HepG2 (cell line): ENCODE data around the gene PEX5L. TPM values are rescaled to one million over a fixed set of nuclear protein-coding genes. Genes with fewer than 3 reads are reported as not detected.

Experiments
- ATAC-seq: fragments of 200-7000 bp; cut with Tn5 transposase; 3 replicates; pipeline ENCODE4 v1.9.1; 2020; ENCODE audit warnings: mild to moderate bottlenecking, moderate library complexity
- BruUV-seq: library from RNA; stranded (reverse); fragments of 400-500 nt; replicated peaks from 2 replicates; lab custom pipeline; 2021; lab: Mats Ljungman, UMichigan
- CTCF ChIA-PET: fragments of 300-600 bp; formaldehyde crosslinking; extraction: SDS; loops from one replicate; lab custom pipeline; 2021; ENCODE audit warnings: low total read pairs, inconsistent platforms, low intra/inter-chr PET ratio; lab: Yijun Ruan, JAX
- POLR2A ChIA-PET: fragments of 350-600 bp; sonication (Branson Sonifier 250); formaldehyde crosslinking; loops from one replicate; lab custom pipeline; 2020; ENCODE audit warnings: antibody characterized with exemption, inconsistent platforms; lab: Yijun Ruan, JAX
- DNase-seq: peaks from one replicate; pipeline ENCODE4 v3.0.0-alpha.2; 2015; ENCODE audit warnings: low spot score
- FAIRE-seq: peaks from 3 replicates; lab custom pipeline; 2011; peaks lifted over from hg19 to GRCh38; lab: Jason Lieb, UNC
- H2AFZ ChIP-seq: one replicate; pipeline ENCODE4 v1.6.1; 2011; ENCODE audit warnings: low read length, inconsistent platforms
- H3K27ac ChIP-seq: fragments of 300-600 bp; 3 replicates; pipeline ENCODE4 v1.8.0; 2011; ENCODE audit warnings: mixed run types, mild to moderate bottlenecking, mixed read lengths, low read length, inconsistent platforms; ENCODE audit not compliant: insufficient read depth; ENCODE audit errors: extremely low read length
- H3K27me3 ChIP-seq, 2 experiments: fragments of 200-600 bp in 1 of 2; 2 replicates in 1 of 2; 3 replicates in 1 of 2; pipeline versions ENCODE4 v1.6.0 to v1.8.0; 2011; ENCODE audit warnings: low read length in 2 of 2, mild to moderate bottlenecking in 2 of 2, moderate library complexity in 2 of 2, inconsistent platforms in 1 of 2; ENCODE audit not compliant: insufficient read depth in 2 of 2, control insufficient read depth in 1 of 2
- H3K36me3 ChIP-seq, 2 experiments: fragments of 200-600 bp in 1 of 2; replicated peaks in 1 of 2; 2 replicates in 1 of 2; 3 replicates in 1 of 2; pipeline versions ENCODE4 v1.5.1 to v1.8.0; 2011; ENCODE audit warnings: low read length in 2 of 2, inconsistent platforms in 1 of 2; ENCODE audit not compliant: insufficient read depth in 2 of 2, control insufficient read depth in 1 of 2
- H3K4me1 ChIP-seq: 2 replicates; pipeline ENCODE4 v1.5.1; 2012; ENCODE audit warnings: low read length, inconsistent platforms; ENCODE audit not compliant: insufficient read depth
- H3K4me2 ChIP-seq: 2 replicates; pipeline ENCODE4 v1.6.0; 2011; ENCODE audit warnings: low read depth, low read length, inconsistent platforms
- H3K4me3 ChIP-seq, 3 experiments: fragments of 200-600 bp in 1 of 3; sonication (generic), shearing (Covaris generic) in 1 of 3; replicated peaks in 1 of 3; 2 replicates each; pipeline ENCODE4 v1.5.1; 2011 to 2016; ENCODE audit warnings: low read length in 3 of 3, inconsistent platforms in 2 of 3, low read depth in 2 of 3, mild to moderate bottlenecking in 2 of 3, control low read depth in 1 of 3, mixed read lengths in 1 of 3; ENCODE audit not compliant: insufficient read depth in 1 of 3
- H3K79me2 ChIP-seq: one replicate; pipeline ENCODE4 v1.6.1; 2011; ENCODE audit warnings: low read length, inconsistent platforms; ENCODE audit not compliant: insufficient read depth
- H3K9ac ChIP-seq: 2 replicates; pipeline ENCODE4 v1.6.0; 2011; ENCODE audit warnings: mild to moderate bottlenecking, low read depth, low read length, inconsistent platforms; ENCODE audit not compliant: insufficient read depth
- H3K9me3 ChIP-seq: 2 replicates; pipeline ENCODE4 v1.5.1; 2012; ENCODE audit warnings: mild to moderate bottlenecking, low read length
- H4K20me1 ChIP-seq: 2 replicates; pipeline ENCODE4 v1.6.0; 2011; ENCODE audit warnings: inconsistent platforms, mild to moderate bottlenecking, low read length, moderate library complexity; ENCODE audit not compliant: insufficient read depth
- HMG20B ChIP-seq: conservative IDR thresholded peaks from 2 replicates; pipeline ENCODE4 v1.6.1; 2016; ENCODE audit warnings: missing genetic modification reagents, missing compliant biosample characterization
- IRF1 ChIP-seq: sonication (generic); formaldehyde crosslinking; IDR thresholded peaks from 2 replicates; pipeline ENCODE4 v1.4.0; 2020; ENCODE audit warnings: low read depth, mild to moderate bottlenecking, missing genetic modification reagents
- PCBP2 ChIP-seq: fragments of 200-400 bp; formaldehyde crosslinking; optimal IDR thresholded peaks from 2 replicates; pipeline ENCODE3; 2018; ENCODE audit warnings: low read length, low read depth; ENCODE audit not compliant: poor library complexity, severe bottlenecking
- SNAI1 ChIP-seq: sonication (generic); formaldehyde crosslinking; IDR thresholded peaks from 2 replicates; pipeline ENCODE4 v1.5.0; 2020; ENCODE audit warnings: mild to moderate bottlenecking, missing genetic modification reagents, borderline replicate concordance
- TBX2 ChIP-seq: sonication (generic); formaldehyde crosslinking; IDR thresholded peaks from 2 replicates; pipeline ENCODE4 v1.5.0; 2020; ENCODE audit warnings: missing genetic modification reagents, mild to moderate bottlenecking, borderline replicate concordance
- TRAFD1 ChIP-seq: sonication (generic); formaldehyde crosslinking; IDR thresholded peaks from 2 replicates; pipeline ENCODE4 v1.5.1; 2020; ENCODE audit warnings: missing genetic modification reagents, mild to moderate bottlenecking, borderline replicate concordance
- ZBTB10 ChIP-seq: sonication (generic); formaldehyde crosslinking; IDR thresholded peaks from 2 replicates; pipeline ENCODE4 v1.4.0; 2020; ENCODE audit warnings: missing genetic modification reagents, borderline replicate concordance
- ZGPAT ChIP-seq: IDR thresholded peaks from 2 replicates; pipeline ENCODE4 v1.6.1; 2016; ENCODE audit warnings: mild to moderate bottlenecking
- ZNF138 ChIP-seq: sonication (generic); formaldehyde crosslinking; IDR thresholded peaks from 2 replicates; pipeline ENCODE4 v1.5.0; 2020; ENCODE audit warnings: mild to moderate bottlenecking, low read depth, missing genetic modification reagents
- ZNF207 ChIP-seq: fragments of 450-650 bp; IDR thresholded peaks from 2 replicates; pipeline ENCODE4 v1.6.1; 2016; ENCODE audit warnings: antibody characterized with exemption, borderline replicate concordance
- ZNF274 ChIP-seq: sonication (generic); formaldehyde crosslinking; IDR thresholded peaks from 2 replicates; pipeline ENCODE4 v1.5.1; 2020; ENCODE audit warnings: mild to moderate bottlenecking, missing genetic modification reagents
- ZNF275 ChIP-seq: sonication (generic); formaldehyde crosslinking; IDR thresholded peaks from 2 replicates; pipeline ENCODE4 v1.8.0; 2022; ENCODE audit warnings: missing genetic modification reagents, mild to moderate bottlenecking, inconsistent platforms, borderline replicate concordance
- ZNF441 ChIP-seq: sonication (generic); formaldehyde crosslinking; IDR thresholded peaks from 2 replicates; pipeline ENCODE4 v1.7.0; 2021; ENCODE audit warnings: missing genetic modification reagents, borderline replicate concordance
- ZNF83 ChIP-seq: sonication (generic); formaldehyde crosslinking; IDR thresholded peaks from 2 replicates; pipeline ENCODE4 v1.4.0; 2020; ENCODE audit warnings: missing genetic modification reagents, mild to moderate bottlenecking, borderline replicate concordance
- ZNF850 ChIP-seq: sonication (generic); formaldehyde crosslinking; conservative IDR thresholded peaks from 2 replicates; pipeline ENCODE4 v1.9.0; 2021; ENCODE audit warnings: mild to moderate bottlenecking, missing genetic modification reagents
- WGBS: methylation state at CpG from one replicate; pipeline ENCODE4 v1.1.6; 2017; ENCODE audit warnings: low lambda C conversion rate; 5-methylcytosine and 5-hydroxymethylcytosine counted together
- in situ Hi-C: cut with HindIII; loops from 2 replicates; pipeline ENCODE4 v1.10.0; 2017; ENCODE audit warnings: low pct_unique_long_range_greater_than_20kb; ENCODE audit not compliant: extremely low pct_ligation_motif_present
- intact Hi-C: fragments of 100-400 bp; cut with micrococcal nuclease; formaldehyde crosslinking; loops from one replicate; pipeline ENCODE4 v1.10.0; 2022; ENCODE audit not compliant: unreplicated experiment
- polyA plus RNA-seq, 8 experiments: library from polyadenylated mRNA; depleted of rRNA in 3 of 8; stranded (reverse) in 7 of 8; unstranded in 1 of 8; fragments of >200 nt; fragmentation: Illumina TruSeq in 4 of 8; extraction: Trizol in 4 of 8; gene quantifications; 2 replicates each; pipeline versions ENCODE4 v1.2.1 to v1.2.3, GENCODE V29; 2011 to 2016; ENCODE audit warnings: low read depth in 4 of 8, missing spikeins in 1 of 8, mixed read lengths in 1 of 8; ENCODE audit not compliant: insufficient read depth in 1 of 8
- total RNA-seq, 5 experiments: library from RNA; depleted of rRNA; stranded (reverse); fragments of >200 nt; fragmentation: Illumina TruSeq; extraction: Trizol; gene quantifications; 2 replicates each; pipeline ENCODE4 v1.2.3, GENCODE V29; 2016; ENCODE audit warnings: low read depth in 1 of 5

The PEX5L gene
- total and polyA plus RNA-seq, 2 of the 13 experiments (the other 11 are each of a cell fraction or from before 2014, with no cell fraction given) = not detected

- Histone ChIP-seq H3K27ac (no peak overlapping the region), H3K79me2 (no peaks in the 10 kb centered on the region), H3K4me1 (no peaks in the 10 kb centered on the region), H3K36me3 (no peaks in the 10 kb centered on the region), H3K9me3 (no peaks in the 10 kb centered on the region), H3K4me3 (no peak overlapping the region), H3K27me3 (peaks cover 0 to 4% of the 10 kb centered on the region in 2 experiments; a peak in 1 of 5 replicates), H3K9ac (no peak overlapping the region), H3K4me2 (no peak overlapping the region), H4K20me1 (no peaks in the 10 kb centered on the region), H2AFZ (no peak overlapping the region)
- FAIRE-seq (no peak), ATAC-seq (no peak), DNase-seq (no peak)
- CTCF ChIA-PET = no interaction called here
- 0% methylated on average over 1 of the region's 1 CpG for WGBS
- in situ Hi-C loops (no loop called here), intact Hi-C loops (no loop called here)
- POLR2A ChIA-PET = no interaction called here
- TF ChIP-seq ZGPAT (no peak), HMG20B (CRISPR knock-in tag) (no peak), TRAFD1 (no peak), ZNF274 (CRISPR knock-in tag) (no peak), ZNF850 (CRISPR knock-in tag) (no peak), ZNF207 (no peak), ZNF441 (CRISPR knock-in tag) (no peak), PCBP2 (no peak), ZNF275 (CRISPR knock-in tag) (no peak), TBX2 (CRISPR knock-in tag) (no peak), ZNF83 (no peak), ZBTB10 (CRISPR knock-in tag) (no peak), SNAI1 (no peak), ZNF138 (no peak), IRF1 (CRISPR knock-in tag) (no peak)
- no TSS peak for BruUV-seq
Observed at GRCh38 chr3:179826247-179826637, 210.5 kb downstream of the PEX5L start.
